Activated CD4-positive, alpha-beta memory T cell treated with anti-CD3 and anti-CD28 coated beads for 36 hours (primary cell): ENCODE measurements around the gene CCDC6. TPM values are rescaled to one million over a fixed set of nuclear protein-coding genes. Genes with fewer than 3 reads are reported as not detected.

Experiments used
- CTCF ChIA-PET: fragments of 350-600 bp; sonication (Branson Sonifier 250); formaldehyde crosslinking; loops from one replicate; lab custom pipeline; 2021; ENCODE audit warnings: antibody characterized with exemption, inconsistent platforms; lab: Charles Lee
- POLR2A ChIA-PET: fragments of 350-600 bp; sonication (Branson Sonifier 250); formaldehyde crosslinking; loops from one replicate; lab custom pipeline; 2021; ENCODE audit warnings: antibody characterized with exemption; lab: Charles Lee
- DNase-seq: peaks from one replicate; pipeline ENCODE4 v3.0.0-alpha.2; 2020
- H3K27ac Mint-ChIP-seq: one replicate; pipeline ENCODE4 v1.8.0; 2021; ENCODE audit warnings: mixed read lengths
- H3K27me3 Mint-ChIP-seq: one replicate; pipeline ENCODE4 v1.8.0; 2021; ENCODE audit warnings: mixed read lengths
- H3K36me3 Mint-ChIP-seq: one replicate; pipeline ENCODE4 v1.8.0; 2021; ENCODE audit warnings: mixed read lengths
- H3K4me1 Mint-ChIP-seq: one replicate; pipeline ENCODE4 v1.8.0; 2021; ENCODE audit warnings: low read depth, mixed read lengths
- H3K4me3 Mint-ChIP-seq: one replicate; pipeline ENCODE4 v1.8.0; 2021; ENCODE audit warnings: mild to moderate bottlenecking, mixed read lengths
- H3K9me3 Mint-ChIP-seq: one replicate; pipeline ENCODE4 v1.8.0; 2021; ENCODE audit warnings: mixed read lengths
- intact Hi-C: fragments of 100-400 bp; cut with micrococcal nuclease; formaldehyde crosslinking; loops from one replicate; pipeline ENCODE4 v1.15.1; 2023
- total RNA-seq, 2 experiments: library from RNA; stranded (reverse); gene quantifications; one replicate each; pipeline ENCODE4 v1.2.3, GENCODE V29; 2021

Gene CCDC6
- total RNA-seq, 2 experiments from 2014 or later, result 49.1 to 51.5 TPM

- no peak for DNase-seq
- POLR2A ChIA-PET, result no interaction called here
- Mint-ChIP-seq H3K4me3 (no peak overlapping the region), H3K36me3 (no peaks in the 10 kb centered on the region), H3K27me3 (no peaks in the 10 kb centered on the region), H3K4me1 (peaks cover 81% of the 10 kb centered on the region), H3K9me3 (no peaks in the 10 kb centered on the region), H3K27ac (no peak overlapping the region)
- CTCF ChIA-PET, result no interaction called here
- intact Hi-C loops, result no loop called here
Observed at GRCh38 chr10:59869594-59869940, 36.8 kb downstream of the CCDC6 start.

- H3K9me3 Mint-ChIP-seq, result no peaks in the 10 kb centered on the region
- ChIA-PET CTCF (interaction anchor here (6.4 kb wide), 1 partner anchor 38 kb away, joined by 69 read pairs; the partner anchor contains the start of gene CCDC6), POLR2A (no interaction called here)
- no peak overlapping the region for H3K4me3 Mint-ChIP-seq
- intact Hi-C loops, result no loop called here
- H3K36me3 Mint-ChIP-seq, result no peaks in the 10 kb centered on the region
- peaks cover 81% of the 10 kb centered on the region for H3K4me1 Mint-ChIP-seq
- H3K27me3 Mint-ChIP-seq, result no peaks in the 10 kb centered on the region
- no peak overlapping the region for H3K27ac Mint-ChIP-seq
- no peak for DNase-seq
Observed at GRCh38 chr10:59868696-59869593, 37.4 kb downstream of the CCDC6 start.

- ChIA-PET POLR2A (interaction anchor here (1.2 kb wide), 1 partner anchor 40 kb away, joined by 3 read pairs; no protein-coding TSS in a partner anchor), CTCF (interaction anchor here (6.4 kb wide), 1 partner anchor 39 kb away, joined by 69 read pairs; the partner anchor contains the start of gene CCDC6)
- Mint-ChIP-seq H3K4me1 (peaks cover 67% of the 10 kb centered on the region), H3K9me3 (no peaks in the 10 kb centered on the region), H3K4me3 (no peak overlapping the region), H3K27me3 (no peaks in the 10 kb centered on the region), H3K36me3 (no peaks in the 10 kb centered on the region), H3K27ac (no peak overlapping the region)
- no peak for DNase-seq
- intact Hi-C loops, result no loop called here
Observed at GRCh38 chr10:59867590-59867989, 38.8 kb downstream of the CCDC6 start.

- H3K9me3 Mint-ChIP-seq, result no peaks in the 10 kb centered on the region
- CTCF ChIA-PET, result interaction anchor here (0.6 to 6.4 kb wide), 20 partner anchors 10 to 344 kb away, joined by 3 to 69 read pairs (median 4); partner anchors contain the start of gene CCDC6
- POLR2A ChIA-PET, result interaction anchor here (1.2 to 4.2 kb wide), 2 partner anchors 42 to 46 kb away, joined by 3 to 30 read pairs; partner anchors contain the start of gene CCDC6
- H3K4me3 Mint-ChIP-seq, result peak overlapping the region; percentile 13
- peaks cover 55% of the 10 kb centered on the region for H3K4me1 Mint-ChIP-seq
- peaks cover 16% of the 10 kb centered on the region for H3K36me3 Mint-ChIP-seq
- no peak for DNase-seq
- intact Hi-C loops, result loop anchor here (1.0 kb wide), 2 partner anchors 42 to 167 kb away; no protein-coding TSS in a partner anchor
- no peaks in the 10 kb centered on the region for H3K27me3 Mint-ChIP-seq
- peak overlapping the region; percentile 34 for H3K27ac Mint-ChIP-seq
Observed at GRCh38 chr10:59865101-59865500, 41.3 kb downstream of the CCDC6 start.

- peak; percentile 37 for DNase-seq
- H3K9me3 Mint-ChIP-seq, result peaks cover 3% of the 10 kb centered on the region
- peak overlapping the region; percentile 34 for H3K27ac Mint-ChIP-seq
- no peak overlapping the region for H3K4me3 Mint-ChIP-seq
- intact Hi-C loops, result loop anchor here (1.0 kb wide), 1 partner anchor 15 kb away; no protein-coding TSS in a partner anchor
- H3K36me3 Mint-ChIP-seq, result peaks cover 20% of the 10 kb centered on the region
- H3K27me3 Mint-ChIP-seq, result no peaks in the 10 kb centered on the region
- H3K4me1 Mint-ChIP-seq, result peaks cover 52% of the 10 kb centered on the region
- ChIA-PET CTCF (interaction anchor here (0.6 to 6.4 kb wide), 21 partner anchors 9 to 345 kb away, joined by 3 to 69 read pairs (median 4); partner anchors contain the start of gene CCDC6), POLR2A (interaction anchor here (4.2 kb wide), 1 partner anchor 42 kb away, joined by 30 read pairs; the partner anchor contains the start of gene CCDC6)
Observed at GRCh38 chr10:59864141-59864962, 42.0 kb downstream of the CCDC6 start.

GRCh38 chr10:59859570-59859969 lies 46.8 kb downstream of the CCDC6 start:
- Mint-ChIP-seq H3K27me3 (no peaks in the 10 kb centered on the region), H3K4me1 (peaks cover 27% of the 10 kb centered on the region), H3K9me3 (peaks cover 3% of the 10 kb centered on the region), H3K4me3 (no peak overlapping the region), H3K27ac (no peak overlapping the region), H3K36me3 (peaks cover 23% of the 10 kb centered on the region)
- ChIA-PET CTCF (interaction anchor here (0.9 kb wide), 1 partner anchor 27 kb away, joined by 3 read pairs; no protein-coding TSS in a partner anchor), POLR2A (no interaction called here)
- DNase-seq, result no peak
- intact Hi-C loops, result no loop called here

GRCh38 chr10:59857921-59858320 lies 48.4 kb downstream of the CCDC6 start:
- POLR2A ChIA-PET, result no interaction called here
- CTCF ChIA-PET, result interaction anchor here (0.7 to 1.0 kb wide), 2 partner anchors 27 to 48 kb away, joined by 3 read pairs; no protein-coding TSS in a partner anchor
- H3K27me3 Mint-ChIP-seq, result no peaks in the 10 kb centered on the region
- H3K36me3 Mint-ChIP-seq, result peaks cover 24% of the 10 kb centered on the region
- intact Hi-C loops, result no loop called here
- peaks cover 32% of the 10 kb centered on the region for H3K4me1 Mint-ChIP-seq
- no peak overlapping the region for H3K4me3 Mint-ChIP-seq
- H3K27ac Mint-ChIP-seq, result no peak overlapping the region
- peaks cover 3% of the 10 kb centered on the region for H3K9me3 Mint-ChIP-seq
- DNase-seq, result no peak

- no peak for DNase-seq
- peaks cover 35% of the 10 kb centered on the region for H3K4me1 Mint-ChIP-seq
- CTCF ChIA-PET, result no interaction called here
- H3K27me3 Mint-ChIP-seq, result no peaks in the 10 kb centered on the region
- peaks cover 31% of the 10 kb centered on the region for H3K36me3 Mint-ChIP-seq
- intact Hi-C loops, result no loop called here
- H3K4me3 Mint-ChIP-seq, result no peak overlapping the region
- POLR2A ChIA-PET, result no interaction called here
- no peak overlapping the region for H3K27ac Mint-ChIP-seq
- peaks cover 3% of the 10 kb centered on the region for H3K9me3 Mint-ChIP-seq
Observed at GRCh38 chr10:59857049-59857448, 49.3 kb downstream of the CCDC6 start.

GRCh38 chr10:59856104-59856503 lies 50.3 kb downstream of the CCDC6 start:
- ChIA-PET CTCF (interaction anchor here (0.7 to 1.5 kb wide), 3 partner anchors 11 to 25 kb away, joined by 3 to 5 read pairs (median 3); no protein-coding TSS in a partner anchor), POLR2A (no interaction called here)
- intact Hi-C loops, result no loop called here
- Mint-ChIP-seq H3K4me1 (peaks cover 33% of the 10 kb centered on the region), H3K27me3 (no peaks in the 10 kb centered on the region), H3K4me3 (no peak overlapping the region), H3K27ac (no peak overlapping the region), H3K36me3 (peaks cover 29% of the 10 kb centered on the region), H3K9me3 (peaks cover 3% of the 10 kb centered on the region)
- no peak for DNase-seq

- Mint-ChIP-seq H3K36me3 (peaks cover 23% of the 10 kb centered on the region), H3K4me3 (no peak overlapping the region), H3K27ac (no peak overlapping the region), H3K9me3 (peaks cover 2% of the 10 kb centered on the region), H3K27me3 (no peaks in the 10 kb centered on the region), H3K4me1 (peaks cover 25% of the 10 kb centered on the region)
- CTCF ChIA-PET, result interaction anchor here (0.6 to 1.9 kb wide), 2 partner anchors 10 to 52 kb away, joined by 3 to 7 read pairs; partner anchors contain the start of gene CCDC6
- intact Hi-C loops, result no loop called here
- POLR2A ChIA-PET, result interaction anchor here (1.0 kb wide), 1 partner anchor 12 kb away, joined by 3 read pairs; no protein-coding TSS in a partner anchor
- DNase-seq, result no peak
Observed at GRCh38 chr10:59854571-59854970, 51.8 kb downstream of the CCDC6 start.

GRCh38 chr10:59852670-59853069 lies 53.7 kb downstream of the CCDC6 start:
- intact Hi-C loops, result no loop called here
- POLR2A ChIA-PET, result interaction anchor here (0.5 kb wide), 1 partner anchor 1247 kb away, joined by 3 read pairs; no protein-coding TSS in a partner anchor
- H3K27ac Mint-ChIP-seq, result no peak overlapping the region

More at GRCh38 chr10:59852670-59853069, 53.7 kb downstream of the CCDC6 start:
- DNase-seq, result no peak
- CTCF ChIA-PET, result interaction anchor here (0.6 to 1.9 kb wide), 3 partner anchors 20 to 54 kb away, joined by 3 to 7 read pairs (median 3); partner anchors contain the start of gene CCDC6
- Mint-ChIP-seq H3K9me3 (no peaks in the 10 kb centered on the region), H3K27me3 (no peaks in the 10 kb centered on the region), H3K4me3 (no peak overlapping the region), H3K36me3 (peaks cover 28% of the 10 kb centered on the region), H3K4me1 (peaks cover 20% of the 10 kb centered on the region)
